HG02852 (cell line): ENCODE results near the gene RBM33.

Experiments
- ATAC-seq: cut with Tn5 transposase; IDR thresholded peaks from one replicate; pipeline ENCODE4 v1.9.1; 2021; ENCODE audit warnings: mild to moderate bottlenecking, moderate library complexity; ENCODE audit not compliant: unreplicated experiment

RBM33 gene

DNA sequence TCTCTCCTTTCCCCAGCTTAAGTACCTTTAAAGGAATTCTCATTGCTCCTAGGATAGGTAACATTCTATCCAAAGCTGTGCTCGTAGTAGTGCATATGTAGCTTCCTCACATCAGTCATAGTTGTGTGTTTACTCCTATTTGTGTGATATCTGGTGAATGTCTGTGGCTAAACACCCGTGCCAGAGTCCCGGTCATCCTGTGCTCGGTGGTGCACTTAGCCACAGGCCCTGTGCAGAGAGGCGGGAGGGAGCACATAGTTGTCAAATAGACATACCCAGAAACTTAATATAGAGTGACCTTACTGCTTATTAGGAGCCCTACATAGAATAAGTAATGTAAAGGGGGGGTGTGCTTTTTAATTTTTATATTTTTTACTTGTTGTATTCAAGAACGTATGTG, 76.6 kb downstream of the RBM33 start:
- ATAC-seq, result no peak

DNA sequence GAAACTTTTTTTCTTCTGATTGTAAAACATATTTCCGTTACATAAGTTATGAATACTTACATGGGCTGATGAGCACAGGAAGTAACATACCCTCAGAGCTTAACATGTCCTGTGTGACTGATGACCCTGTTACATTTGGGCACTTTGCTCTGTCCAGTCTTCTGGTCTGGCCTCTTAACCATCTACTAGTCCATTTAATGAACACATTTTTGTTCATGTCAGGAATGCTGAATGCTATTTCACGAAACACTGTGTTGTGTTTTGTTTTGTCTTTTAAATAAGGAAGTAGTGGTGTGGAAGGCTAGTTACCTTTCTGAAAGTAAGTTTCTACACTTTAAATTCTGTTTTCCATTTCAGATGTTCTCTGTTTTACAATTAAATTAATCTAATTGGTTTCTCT, 77.7 kb downstream of the RBM33 start:
- peak; percentile 58 for ATAC-seq

DNA sequence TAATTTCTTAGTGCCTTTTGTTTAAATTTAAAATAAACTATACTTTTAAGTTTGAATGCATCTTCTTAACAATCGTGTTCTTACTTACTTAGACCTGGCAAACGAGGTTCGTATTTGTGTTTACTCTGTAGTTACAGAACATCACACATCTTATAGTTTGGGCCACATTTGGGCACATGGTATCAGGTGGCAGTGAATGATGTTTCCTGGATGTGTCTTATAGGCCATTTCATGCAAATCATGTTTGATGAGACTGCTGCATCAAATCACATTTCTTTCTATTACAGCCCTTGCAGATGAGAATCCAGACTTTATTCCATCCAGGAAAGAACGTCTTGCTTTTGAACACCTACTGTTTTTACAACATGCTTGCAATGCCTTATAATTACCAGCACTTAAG, 78.5 kb downstream of the RBM33 start:
- no peak for ATAC-seq

DNA sequence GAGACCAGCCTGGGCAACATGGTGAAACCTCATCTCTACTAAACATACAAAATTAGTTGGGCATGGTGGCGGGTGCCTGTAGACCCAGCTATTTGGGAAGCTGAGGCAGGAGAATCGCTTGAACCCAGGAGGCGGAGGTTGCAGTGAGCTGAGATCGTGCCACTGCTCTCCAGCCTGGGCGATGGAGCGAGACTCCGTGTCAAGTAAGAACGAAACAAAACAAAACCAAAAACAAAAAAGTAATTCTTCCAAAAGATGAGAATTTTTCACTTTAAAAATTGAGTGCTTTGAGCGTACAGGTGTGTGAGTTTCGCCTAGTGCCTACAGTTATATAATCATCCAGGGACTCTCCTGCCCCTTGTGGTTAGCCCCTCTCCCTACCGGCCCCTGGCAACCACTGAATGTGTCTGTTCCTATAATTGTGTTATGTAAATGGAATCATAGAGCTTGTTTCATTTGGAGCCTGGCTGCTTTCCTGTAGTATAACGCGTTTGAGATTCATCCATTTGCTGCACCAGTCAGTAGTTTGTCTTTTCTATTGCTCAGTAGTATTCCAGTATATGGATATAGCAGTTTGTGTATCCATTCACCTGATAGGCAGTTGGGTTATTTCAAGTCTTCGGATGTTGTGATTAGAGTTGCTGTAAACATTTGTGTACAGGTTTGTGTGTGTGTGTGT, 80.0 kb downstream of the RBM33 start:
- peak; percentile 55 for ATAC-seq

DNA sequence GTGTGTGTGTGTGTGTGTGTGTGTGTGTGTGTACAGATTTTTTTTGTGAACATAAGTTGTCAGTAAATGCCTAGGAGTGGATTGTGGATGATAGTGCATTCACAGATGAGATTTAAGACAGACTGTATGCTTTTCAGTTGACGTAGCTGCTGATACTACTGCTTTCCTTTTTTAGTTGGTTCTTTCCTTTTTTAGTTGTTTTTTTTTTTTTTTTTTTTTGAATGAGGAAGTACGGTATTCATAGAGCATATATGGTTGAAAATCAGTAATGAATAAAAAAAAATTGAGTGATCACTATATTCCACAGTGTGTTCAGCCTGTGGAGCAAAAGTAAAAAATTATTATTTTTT, 80.5 kb downstream of the RBM33 start:
- ATAC-seq, result no peak

DNA sequence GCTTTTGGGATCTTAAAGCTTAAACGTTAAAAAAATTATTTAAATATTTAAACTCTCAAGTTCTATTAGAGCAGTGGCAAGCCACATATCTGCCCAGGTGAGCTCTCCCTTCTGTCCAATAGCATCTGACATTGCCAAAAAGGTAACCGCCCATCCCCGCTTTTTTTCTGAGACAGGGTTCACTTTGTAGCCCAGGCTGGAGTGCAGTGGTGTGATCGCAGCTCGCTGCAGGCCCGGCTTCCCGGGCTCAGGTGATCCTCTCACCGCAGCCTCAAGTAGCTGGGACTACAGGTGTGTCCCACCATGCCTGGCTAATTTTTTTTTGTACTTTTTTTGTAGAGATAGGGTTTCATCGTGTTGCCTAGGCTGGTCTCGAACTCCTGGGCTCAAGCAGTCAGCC, 83.2 kb downstream of the RBM33 start:
- no peak for ATAC-seq

DNA sequence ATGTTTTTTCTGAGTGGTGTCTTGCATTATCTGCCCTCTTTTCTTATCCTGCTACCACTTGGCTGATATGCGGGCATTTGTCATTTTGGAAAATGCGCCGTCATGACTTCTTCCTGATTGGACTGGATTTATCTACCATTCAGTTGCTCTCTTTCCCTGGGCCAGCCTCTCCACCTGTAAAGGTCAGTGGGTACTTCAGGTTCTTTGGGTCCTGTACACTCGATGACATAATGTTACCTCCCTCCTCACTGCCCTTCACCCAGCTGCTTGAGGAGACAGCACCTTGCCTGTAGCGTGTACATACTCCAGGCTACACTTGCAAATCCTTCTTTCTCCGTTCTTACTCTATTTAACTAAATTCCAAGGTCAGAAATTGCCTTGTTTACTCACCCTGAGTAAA, 83.7 kb downstream of the RBM33 start:
- ATAC-seq, result no peak

DNA sequence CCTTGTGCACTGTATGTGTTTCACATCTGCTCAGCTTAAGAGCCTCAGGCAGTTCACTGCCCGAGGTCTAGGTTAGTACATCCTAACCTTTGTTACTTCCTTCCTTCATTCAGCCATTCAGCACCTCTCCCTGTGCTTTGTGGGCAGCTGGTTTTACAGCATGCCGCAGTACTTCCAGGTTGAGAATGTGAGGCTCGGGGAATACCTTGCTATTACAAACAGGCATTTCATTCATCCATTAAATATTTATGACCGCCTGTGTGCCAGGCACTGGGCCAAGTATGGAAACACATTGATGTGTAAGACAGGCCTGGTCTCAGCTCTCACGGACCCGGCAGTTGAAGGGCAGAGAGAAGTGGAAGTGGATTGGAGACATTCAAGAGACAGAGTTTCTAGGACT, 85.4 kb downstream of the RBM33 start:
- no peak for ATAC-seq

DNA sequence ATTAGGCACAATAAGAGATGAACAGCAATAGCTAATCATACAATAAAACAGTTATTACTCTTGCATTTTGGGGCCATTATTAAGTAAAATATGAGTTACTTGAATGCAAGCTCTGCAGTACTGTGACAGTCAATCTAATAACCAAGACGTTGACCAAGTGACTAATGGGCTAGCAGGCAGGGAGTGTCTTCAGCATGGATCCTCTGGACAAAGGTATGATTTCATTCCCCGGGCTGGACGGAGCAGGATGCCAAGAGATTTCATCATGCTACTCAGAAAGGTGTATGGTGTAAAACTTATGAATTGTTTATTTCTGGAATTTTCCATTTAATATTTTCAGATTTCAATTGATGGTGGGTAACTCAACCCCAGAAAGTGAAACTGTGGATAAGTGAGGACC, 86.9 kb downstream of the RBM33 start:
- no peak for ATAC-seq

DNA sequence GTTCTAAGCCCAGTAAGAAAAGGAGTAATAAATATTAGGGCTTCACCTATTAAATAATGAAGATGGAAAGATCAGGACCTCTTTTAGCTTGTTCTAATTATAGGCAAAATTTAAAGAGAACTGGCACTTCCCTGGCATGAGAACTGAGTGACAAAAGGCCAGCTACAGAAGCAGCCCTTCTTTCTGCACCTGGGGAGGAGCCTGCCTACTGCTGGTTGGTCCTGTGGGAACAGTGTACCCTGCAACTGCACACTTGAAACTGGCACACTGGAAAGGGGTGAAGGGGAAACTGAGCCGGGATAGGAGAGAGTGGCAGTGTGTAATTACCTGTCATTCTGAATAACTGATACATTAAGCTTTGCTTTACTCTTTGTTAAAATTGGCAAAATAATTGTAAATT, 87.4 kb downstream of the RBM33 start:
- ATAC-seq, result no peak

DNA sequence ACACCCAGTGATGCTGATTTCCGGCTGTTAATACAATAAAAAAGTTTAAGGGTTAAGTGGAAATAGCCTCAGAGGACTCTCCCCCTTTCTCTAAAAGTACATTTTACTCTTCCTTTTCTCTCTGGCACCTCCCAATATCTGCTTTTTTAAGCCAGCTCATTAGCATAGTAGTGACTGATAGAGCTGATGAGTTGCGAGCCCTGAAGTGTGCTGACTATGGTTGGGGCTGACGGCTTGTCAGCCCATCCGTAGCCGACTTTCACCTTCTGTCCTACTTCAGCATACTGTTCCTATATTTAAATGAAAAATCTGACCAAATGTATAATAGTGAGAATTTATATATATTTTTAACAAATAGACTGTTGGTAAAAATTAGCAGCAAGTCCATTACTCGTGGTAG, 87.8 kb downstream of the RBM33 start:
- peak; percentile 54 for ATAC-seq

DNA sequence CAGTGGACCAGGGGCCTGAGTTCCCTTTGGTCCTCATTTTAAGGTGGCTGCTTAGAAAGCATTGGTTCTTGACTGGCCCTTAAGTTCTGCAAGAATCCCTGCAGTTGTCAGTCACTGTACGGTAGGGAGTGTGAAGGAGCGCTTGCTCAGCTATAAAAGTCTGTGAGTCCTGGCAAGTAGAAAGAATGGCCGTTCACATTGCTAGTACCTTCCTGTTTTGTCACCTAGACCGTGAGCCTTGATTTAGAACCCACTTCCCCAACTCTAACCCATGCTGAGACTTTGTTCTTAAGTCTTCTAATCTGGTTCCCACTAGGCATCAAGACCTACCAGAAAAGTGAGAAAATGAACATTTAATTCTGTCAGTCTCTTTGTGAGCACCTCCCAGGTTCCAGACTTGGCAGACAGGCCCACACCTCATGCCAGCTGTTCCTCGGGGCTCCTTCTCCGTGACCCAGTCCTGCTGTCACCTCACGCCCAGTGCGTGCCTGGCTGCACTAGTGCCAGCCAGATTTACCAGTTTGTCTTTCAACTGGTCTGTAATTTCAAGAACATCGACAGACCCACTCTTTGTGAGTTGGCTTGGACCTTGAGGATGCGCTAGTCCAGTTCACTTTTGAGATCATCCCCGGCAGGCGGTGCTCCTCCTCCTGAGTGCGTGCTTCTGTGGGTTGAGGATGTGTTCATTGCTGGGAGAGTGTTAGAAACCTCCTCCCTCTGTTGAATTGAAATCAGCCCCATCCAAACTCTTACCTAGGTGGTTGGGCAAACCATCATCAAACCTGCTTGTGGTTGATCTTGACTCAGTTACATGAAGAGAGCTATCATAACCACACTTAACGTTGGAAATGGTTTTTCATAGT, 89.4 kb downstream of the RBM33 start:
- ATAC-seq, result no peak

DNA sequence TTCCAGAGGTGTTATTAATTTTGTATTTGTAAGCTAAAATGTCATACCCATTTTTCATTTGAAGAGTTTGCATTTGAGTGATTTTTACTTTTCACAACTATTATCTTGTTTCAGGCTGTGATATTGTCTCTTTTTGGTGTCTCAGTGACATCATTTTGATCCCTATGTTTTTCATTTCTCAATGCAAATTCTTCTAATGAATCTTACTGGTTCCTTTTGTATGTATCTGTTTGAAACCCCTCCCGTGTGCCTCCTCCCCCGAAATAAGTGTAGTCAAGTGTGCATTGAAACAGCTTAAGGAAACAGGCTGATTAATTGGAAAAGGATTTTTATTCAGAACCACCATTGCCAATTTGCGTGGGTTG, 90.0 kb downstream of the RBM33 start:
- ATAC-seq, result no peak

DNA sequence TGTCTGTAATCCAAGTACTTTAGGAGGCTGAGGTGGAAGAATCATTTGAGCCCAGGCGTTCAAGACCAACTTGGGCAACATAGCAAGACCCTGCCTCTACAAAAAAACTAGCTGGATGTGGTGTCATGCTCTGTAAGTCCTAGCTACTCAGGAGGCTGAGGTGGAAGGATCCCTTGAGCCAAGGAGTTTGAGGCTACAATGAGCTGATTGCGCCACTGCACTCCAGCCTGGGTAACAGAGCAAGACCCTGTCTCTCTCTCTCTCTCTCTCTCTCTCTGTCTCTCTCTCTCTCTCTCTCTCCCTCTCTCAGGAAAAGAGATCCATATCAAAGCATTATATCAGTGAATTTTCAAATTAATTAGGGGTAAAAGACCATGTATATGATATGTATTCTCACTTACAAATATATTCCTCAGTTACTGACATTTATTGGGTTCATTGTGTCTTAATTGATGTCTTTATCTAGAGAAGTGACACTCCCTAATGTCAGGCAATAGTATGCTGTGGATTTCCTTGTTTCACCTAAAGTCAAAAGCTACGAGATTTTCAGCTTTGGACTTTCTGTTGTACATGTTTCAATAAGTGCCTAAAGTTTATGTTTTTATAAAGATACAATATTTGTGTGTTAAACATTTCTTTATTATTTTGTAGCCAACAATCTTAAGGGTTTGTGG, 91.1 kb downstream of the RBM33 start:
- no peak for ATAC-seq

DNA sequence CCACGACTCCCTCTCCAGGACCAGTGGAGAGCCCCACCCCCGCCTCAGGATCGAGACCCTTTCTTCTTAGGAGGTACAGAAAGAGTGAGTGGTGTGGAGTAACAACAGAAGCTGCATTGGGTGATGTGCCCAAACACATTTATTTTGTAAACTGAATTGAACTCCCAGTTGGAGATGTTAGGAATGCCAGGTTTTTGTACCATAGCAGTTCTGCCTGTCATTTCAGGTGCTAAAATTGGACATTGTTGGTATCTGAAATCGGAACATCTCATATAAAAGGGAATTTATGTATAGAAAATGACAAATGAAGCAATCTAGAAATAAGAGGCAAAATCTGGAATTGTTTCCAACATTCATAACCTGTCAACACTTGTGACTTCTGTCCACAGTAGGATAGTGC, 93.1 kb downstream of the RBM33 start:
- no peak for ATAC-seq

DNA sequence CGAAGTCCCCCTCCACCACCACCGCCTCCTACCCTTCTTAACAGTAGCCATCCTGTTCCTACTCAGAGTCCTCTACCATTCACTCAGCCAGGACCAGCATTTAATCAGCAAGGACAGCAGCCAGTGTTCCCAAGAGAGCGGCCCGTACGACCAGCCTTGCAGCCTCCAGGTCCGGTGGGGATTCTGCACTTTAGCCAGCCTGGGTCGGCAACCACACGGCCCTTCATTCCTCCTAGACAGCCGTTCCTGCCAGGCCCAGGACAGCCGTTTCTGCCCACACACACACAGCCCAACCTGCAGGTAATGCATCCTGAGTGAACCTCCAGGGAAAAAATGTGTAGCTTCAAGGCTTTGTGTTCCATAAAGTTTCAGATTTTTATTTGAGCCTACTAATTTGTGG, 93.6 kb downstream of the RBM33 start:
- ATAC-seq, result no peak

DNA sequence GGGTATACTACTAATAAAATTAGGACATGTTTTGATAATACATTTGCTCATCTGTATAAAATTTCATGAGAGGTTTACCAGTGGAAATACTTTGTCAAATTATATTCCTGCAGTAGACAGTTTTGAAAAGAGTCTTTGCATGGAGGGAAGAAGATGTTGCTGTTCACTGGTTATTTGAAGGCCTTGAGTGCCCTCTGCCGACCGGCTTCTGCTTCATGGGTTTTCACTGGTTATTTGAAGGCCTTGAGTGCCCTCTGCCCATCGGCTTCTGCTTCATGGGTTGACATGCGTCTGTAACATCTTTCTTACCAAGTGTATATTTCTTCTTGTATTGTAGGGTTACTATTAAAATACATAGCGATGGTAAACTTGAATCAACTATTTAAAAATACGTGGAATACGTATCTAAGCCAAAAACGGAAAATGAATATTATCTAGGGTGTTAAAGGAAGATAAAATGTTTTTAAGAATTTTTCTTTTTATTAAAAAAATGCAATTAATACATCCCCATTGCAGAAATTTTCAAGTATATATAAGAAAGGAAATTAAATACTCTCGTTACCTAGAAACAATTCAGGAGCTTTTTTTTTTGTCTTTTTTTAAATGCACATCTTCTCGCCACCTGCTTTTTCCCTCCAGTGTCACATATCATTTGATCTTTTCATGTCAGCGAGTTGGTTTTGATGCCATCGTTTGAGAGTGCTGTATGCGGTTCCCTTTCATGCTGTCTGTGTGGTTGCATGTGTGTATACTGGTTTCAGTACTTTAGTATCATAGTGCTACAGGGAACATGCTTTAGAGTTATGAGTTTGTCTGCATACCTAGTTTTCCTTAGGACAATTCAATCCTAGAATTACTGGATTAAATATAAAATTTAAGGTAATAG, 94.4 kb downstream of the RBM33 start:
- peak; percentile 50 for ATAC-seq

DNA sequence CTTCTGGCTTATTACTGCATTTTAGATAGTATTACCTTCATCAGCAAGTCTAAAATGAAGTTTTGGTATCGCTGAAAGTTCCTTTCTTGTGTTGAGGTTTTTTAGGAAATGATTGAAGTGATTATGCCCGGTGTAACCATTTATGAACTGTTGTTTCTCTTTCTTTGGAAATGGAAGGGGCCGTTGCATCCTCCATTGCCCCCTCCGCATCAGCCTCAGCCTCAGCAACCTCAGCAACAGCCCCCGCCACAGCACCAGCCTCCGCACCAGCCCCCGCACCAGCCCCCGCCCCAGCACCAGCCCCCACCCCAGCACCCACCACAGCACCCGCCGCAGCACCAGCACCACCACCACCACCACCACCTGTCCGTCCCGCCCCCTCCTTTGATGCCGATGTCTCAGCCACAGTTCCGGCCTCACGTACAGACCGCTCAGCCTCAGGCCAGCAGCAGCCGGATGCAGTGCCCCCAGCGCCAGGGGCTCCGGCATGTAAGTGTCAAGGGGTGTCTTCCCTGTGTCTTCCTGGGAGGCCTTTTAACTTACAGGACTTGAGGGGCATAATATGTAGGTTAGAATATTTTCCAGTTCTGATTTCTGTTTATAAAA, 95.2 kb downstream of the RBM33 start:
- ATAC-seq, result no peak

DNA sequence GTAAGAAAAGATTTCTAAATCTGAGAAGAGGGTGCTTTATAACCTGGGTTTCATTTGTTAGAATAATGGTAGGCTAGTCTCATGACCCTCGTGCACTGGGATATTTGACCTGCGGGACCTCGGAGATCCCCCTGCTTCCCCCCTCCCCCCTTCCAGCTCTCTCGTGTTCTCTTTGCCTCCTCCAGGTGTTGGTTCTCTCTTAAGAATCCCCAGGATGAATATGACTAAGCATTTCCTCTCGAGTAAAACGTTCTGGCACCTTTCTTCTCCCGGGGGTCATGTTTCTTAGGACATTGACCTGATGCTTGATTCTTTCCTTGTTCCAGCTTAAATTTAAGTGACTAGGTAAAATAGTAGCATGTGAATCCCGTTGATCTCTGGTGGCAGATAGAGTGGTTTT, 96.6 kb downstream of the RBM33 start:
- ATAC-seq, result peak; percentile 47

DNA sequence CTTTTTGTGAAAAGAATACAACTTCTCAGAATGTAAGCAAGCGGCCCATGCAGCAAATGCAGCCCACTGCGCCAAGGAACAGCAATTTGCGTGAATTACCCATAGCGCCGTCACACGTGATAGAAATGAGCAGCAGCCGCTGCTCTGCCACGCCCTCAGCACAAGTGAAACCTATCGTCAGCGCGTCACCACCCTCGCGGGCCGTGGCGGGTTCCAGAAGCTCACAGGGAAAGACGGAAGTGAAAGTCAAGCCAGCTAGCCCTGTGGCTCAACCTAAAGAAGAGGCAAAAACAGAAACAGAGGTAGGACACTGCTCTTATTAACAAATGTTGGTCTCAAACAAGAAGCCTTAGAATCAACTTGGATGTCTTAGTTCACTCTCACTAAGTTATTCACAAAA, 97.3 kb downstream of the RBM33 start:
- ATAC-seq, result no peak

DNA sequence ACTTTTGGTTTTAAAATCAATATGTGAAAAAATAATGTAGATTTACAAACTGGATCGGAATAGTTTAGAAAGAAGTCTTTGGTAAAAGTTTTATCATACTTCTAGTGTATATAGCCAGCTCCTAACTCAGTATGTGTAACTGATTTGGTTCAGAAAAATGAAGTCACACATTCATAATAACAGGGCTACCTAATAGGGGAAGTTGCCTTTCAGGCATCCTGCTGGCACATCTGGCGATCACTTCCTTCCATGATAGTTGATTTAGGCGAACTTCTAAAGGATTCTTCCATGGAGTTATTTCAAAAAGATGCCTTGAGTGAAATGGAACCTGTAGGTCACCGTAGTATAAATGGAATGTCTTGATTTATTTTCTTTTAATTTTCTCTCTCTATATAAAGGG, 98.7 kb downstream of the RBM33 start:
- ATAC-seq, result no peak
